ENCODE data around the gene TENT5A. TPM values are rescaled to one million over a fixed set of nuclear protein-coding genes. Genes with fewer than 3 reads are reported as not detected.
"Not testable (repeated sequence)": the region's sequence is repeated elsewhere in the genome, so short reads cannot be mapped to it uniquely, and the experiment has no call there.

TENT5A gene
- 45.5 TPM for total RNA-seq

- DNase-seq, result peak; percentile 93
Measured at GRCh38 chr6:81752084-81752920, at the start of gene TENT5A. Gene TENT5A (minus strand): TSS chr6:81752681. CDS start chr6:81752141, 540 bp downstream.

- DNase-seq, result no peak
Measured at GRCh38 chr6:81801489-81801888, 49.0 kb upstream of the TENT5A start.

GRCh38 chr6:81800666-81801065 lies 48.2 kb upstream of the TENT5A start:
- DNase-seq, result no peak

- no peak for DNase-seq
Measured at GRCh38 chr6:81799323-81799722, 46.8 kb upstream of the TENT5A start.

GRCh38 chr6:81797591-81797990 lies 45.1 kb upstream of the TENT5A start:
- DNase-seq, result no peak

GRCh38 chr6:81795890-81796289 lies 43.4 kb upstream of the TENT5A start:
- no peak for DNase-seq

- DNase-seq, result no peak
Measured at GRCh38 chr6:81793821-81794475, 41.5 kb upstream of the TENT5A start.

GRCh38 chr6:81792826-81793225 lies 40.3 kb upstream of the TENT5A start:
- DNase-seq, result no peak

GRCh38 chr6:81791756-81792155 lies 39.3 kb upstream of the TENT5A start:
- DNase-seq, result no peak

GRCh38 chr6:81790034-81790433 lies 37.6 kb upstream of the TENT5A start:
- DNase-seq, result no peak

- DNase-seq, result no peak
Measured at GRCh38 chr6:81789291-81789690, 36.8 kb upstream of the TENT5A start.

- DNase-seq, result no peak
Measured at GRCh38 chr6:81788748-81789147, 36.3 kb upstream of the TENT5A start.

GRCh38 chr6:81787313-81788068 lies 35.0 kb upstream of the TENT5A start:
- DNase-seq, result no peak

- DNase-seq, result no peak
Measured at GRCh38 chr6:81786150-81786549, 33.7 kb upstream of the TENT5A start.

- DNase-seq, result no peak
Measured at GRCh38 chr6:81785377-81785776, 32.9 kb upstream of the TENT5A start.

GRCh38 chr6:81783893-81784292 lies 31.4 kb upstream of the TENT5A start:
- DNase-seq, result no peak

GRCh38 chr6:81781624-81782023 lies 29.1 kb upstream of the TENT5A start:
- DNase-seq, result no peak

- no peak for DNase-seq
Measured at GRCh38 chr6:81777586-81778268, 25.2 kb upstream of the TENT5A start.

GRCh38 chr6:81776219-81776618 lies 23.7 kb upstream of the TENT5A start:
- not testable (repeated sequence) for DNase-seq

- DNase-seq, result no peak
Measured at GRCh38 chr6:81774542-81774941, 22.1 kb upstream of the TENT5A start.

GRCh38 chr6:81773887-81774286 lies 21.4 kb upstream of the TENT5A start:
- no peak for DNase-seq

- no peak for DNase-seq
Measured at GRCh38 chr6:81772741-81773140, 20.3 kb upstream of the TENT5A start.

Data from skin of body (tissue), 2 donors.